Activated naive CD4-positive, alpha-beta T cell treated with anti-CD3 and anti-CD28 coated beads, Interleukin-2, amount 50 U/mL, for 72 hours (primary cell): Measurements from ENCODE around the gene LGR5. TPM values are rescaled to one million over a fixed set of nuclear protein-coding genes. Genes with fewer than 3 reads are reported as not detected.

Experiments used
- ATAC-seq, 2 donors: fragments of 150-1000 bp; cut with Tn5 transposase; 2 replicates each; pipeline ENCODE4 v1.10.0; 2021; ENCODE audit warnings: mild to moderate bottlenecking in 2 of 2, moderate library complexity in 2 of 2
- DNase-seq, 2 donors: peaks; one replicate each; pipeline ENCODE4 v3.0.0; 2021 to 2022; ENCODE audit warnings: low spot score in 2 of 2
- H3K27ac Mint-ChIP-seq, 2 donors: one replicate each; pipeline ENCODE4 v1.8.0; 2022; ENCODE audit warnings: mild to moderate bottlenecking in 2 of 2, mixed read lengths in 2 of 2
- H3K36me3 Mint-ChIP-seq, 2 donors: one replicate each; pipeline ENCODE4 v1.8.0; 2022; ENCODE audit warnings: mixed read lengths in 2 of 2
- H3K9me3 Mint-ChIP-seq, 2 donors: one replicate each; pipeline ENCODE4 v1.8.0; 2022; ENCODE audit warnings: mixed read lengths in 2 of 2
- total RNA-seq, 2 donors: library from RNA; stranded (reverse); gene quantifications; one replicate each; pipeline ENCODE4 v1.2.3, GENCODE V29; 2022

The LGR5 gene
- total RNA-seq, 2 donors from 2014 or later = not detected

DNA sequence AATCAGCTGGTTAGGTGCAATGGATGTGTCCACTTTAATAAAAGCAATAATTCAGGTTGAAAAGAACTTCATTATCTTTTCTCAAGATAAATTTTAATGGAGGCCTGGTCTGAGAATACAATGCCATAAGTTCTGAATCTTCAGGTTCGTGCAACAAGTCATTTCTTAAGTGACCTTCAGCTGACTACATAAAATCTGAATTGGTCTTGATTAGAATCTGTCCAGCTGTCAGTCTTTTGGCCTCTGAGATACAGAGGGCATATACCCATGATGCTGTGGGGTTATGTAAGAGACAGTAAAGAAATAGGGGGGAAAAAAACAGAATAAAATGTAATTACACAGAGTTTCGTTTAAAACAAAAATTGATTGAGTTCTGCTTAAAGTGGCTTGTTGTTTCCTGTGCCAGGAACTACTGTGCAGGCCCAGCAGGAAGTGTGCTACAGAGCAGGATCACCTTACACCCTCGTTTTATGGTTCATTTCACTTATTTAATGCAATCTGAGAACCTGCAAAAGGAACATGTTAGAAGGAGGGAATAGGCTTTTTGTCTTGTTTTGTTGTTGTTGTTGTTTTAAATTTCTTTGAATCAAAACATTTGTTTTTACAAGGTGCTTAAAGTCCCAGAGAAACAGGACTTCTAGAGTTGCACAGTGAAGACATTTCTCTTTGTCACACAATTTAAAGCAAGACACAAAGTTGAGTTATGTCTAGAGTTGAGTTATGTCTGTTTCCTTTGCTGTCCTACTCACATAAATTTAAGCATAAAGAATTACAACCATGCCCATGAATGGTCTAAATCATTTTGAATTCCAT, 64.2 kb downstream of the LGR5 start:
- H3K27ac Mint-ChIP-seq = peak overlapping the region in 1 of 2 donors; percentile 58
- no peak for DNase-seq

DNA sequence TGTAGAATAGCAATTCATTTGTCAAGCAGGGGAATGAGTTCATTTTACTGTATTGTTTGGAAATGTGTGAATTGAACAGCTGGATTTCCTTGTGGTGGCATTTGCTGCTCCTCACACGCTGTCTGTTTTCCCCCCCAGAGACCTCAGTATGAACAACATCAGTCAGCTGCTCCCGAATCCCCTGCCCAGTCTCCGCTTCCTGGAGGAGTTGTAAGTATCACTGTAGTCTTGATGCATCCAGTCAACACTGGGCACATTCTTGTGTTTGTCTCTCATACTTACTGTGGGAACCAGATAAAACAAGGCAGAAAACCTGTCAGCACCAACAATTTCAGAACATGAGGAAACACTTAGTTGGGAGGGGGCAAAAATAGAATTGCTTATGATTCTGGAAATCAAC, 64.9 kb downstream of the LGR5 start:
- ATAC-seq (no peak), DNase-seq (no peak)
- no peaks in the 10 kb centered on the region for H3K36me3 Mint-ChIP-seq
- no peak overlapping the region for H3K27ac Mint-ChIP-seq
- no peaks in the 10 kb centered on the region for H3K9me3 Mint-ChIP-seq

More for the DNA sequence above, 64.2 kb downstream of the LGR5 start:
- no peak for ATAC-seq
- Mint-ChIP-seq H3K9me3 (no peaks in the 10 kb centered on the region), H3K36me3 (no peaks in the 10 kb centered on the region)

DNA sequence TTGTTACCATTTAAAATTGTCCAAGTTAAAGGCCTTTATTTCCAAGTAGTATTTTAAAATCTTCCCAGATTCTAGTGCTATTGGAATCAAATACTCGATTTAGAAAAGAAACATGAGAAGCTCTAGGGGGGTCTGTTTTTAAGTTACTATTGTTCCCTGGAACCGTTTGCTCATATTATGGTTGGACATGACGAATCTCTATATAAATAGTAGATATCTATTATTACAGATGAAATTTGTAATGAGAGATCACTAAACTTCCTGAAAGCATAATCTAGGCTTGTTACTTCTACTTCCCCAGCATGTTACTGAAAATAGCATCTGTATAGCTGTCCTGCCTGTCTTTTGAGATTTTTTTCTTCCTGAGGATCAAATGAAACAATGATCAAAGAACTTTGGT, 70.1 kb downstream of the LGR5 start:
- Mint-ChIP-seq H3K9me3 (no peaks in the 10 kb centered on the region), H3K36me3 (no peaks in the 10 kb centered on the region), H3K27ac (no peak overlapping the region)
- no peak for DNase-seq
- no peak for ATAC-seq

DNA sequence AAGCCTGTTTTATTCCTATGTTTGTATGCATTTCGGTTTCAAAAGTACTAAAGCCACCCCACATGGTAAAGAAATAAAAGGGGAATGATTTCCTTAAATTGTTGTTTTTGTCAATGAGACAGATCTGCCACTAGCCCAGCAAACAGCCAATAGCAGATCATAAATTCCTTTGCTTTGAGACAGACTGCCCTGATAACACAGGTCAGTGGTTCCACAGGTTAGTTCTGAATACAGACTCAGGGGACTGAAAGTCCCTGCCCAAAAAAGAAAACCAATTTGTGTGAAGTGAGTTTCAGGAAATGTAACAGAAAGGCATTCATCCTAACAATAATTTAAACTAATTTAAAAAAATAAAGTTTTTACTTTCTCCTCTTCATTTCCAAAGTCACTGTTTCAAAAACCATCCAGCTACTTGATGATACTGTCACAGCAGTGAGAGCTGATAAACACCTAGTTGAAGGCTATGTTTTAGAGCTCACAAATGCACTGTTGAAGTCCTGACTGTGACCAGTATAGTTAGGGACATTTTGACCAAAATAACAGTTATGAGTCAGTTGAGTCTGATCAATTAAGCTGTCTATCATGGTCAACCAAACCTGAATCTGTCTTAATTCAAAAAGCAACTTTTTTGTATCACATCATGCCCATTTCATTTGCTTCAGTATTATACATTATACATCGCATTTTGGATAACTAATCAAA, 77.7 kb downstream of the LGR5 start:
- no peak overlapping the region for H3K27ac Mint-ChIP-seq
- no peaks in the 10 kb centered on the region for H3K36me3 Mint-ChIP-seq
- H3K9me3 Mint-ChIP-seq = no peaks in the 10 kb centered on the region
- no peak for ATAC-seq
- no peak for DNase-seq

DNA sequence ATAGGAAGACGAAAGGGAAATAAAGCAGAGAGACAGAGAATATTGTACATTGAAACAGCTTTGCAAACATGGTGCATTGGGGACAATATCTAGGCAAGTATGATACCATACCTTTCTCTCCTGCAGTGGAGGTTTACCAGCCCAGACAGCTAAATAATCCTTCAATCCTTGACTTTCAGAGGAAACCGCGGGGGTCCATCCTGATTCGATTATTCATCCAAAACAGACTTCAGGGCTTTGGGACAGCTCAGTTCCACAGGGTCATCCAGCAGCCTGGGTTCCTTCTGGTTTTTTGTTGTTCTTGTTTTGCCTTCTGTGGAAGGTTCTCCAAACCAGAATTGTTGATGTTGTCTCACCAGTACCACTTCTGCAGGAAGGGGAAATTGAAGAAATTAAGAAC, 81.5 kb downstream of the LGR5 start:
- Mint-ChIP-seq H3K27ac (no peak overlapping the region), H3K36me3 (no peaks in the 10 kb centered on the region), H3K9me3 (no peaks in the 10 kb centered on the region)
- no peak for DNase-seq
- ATAC-seq = no peak

DNA sequence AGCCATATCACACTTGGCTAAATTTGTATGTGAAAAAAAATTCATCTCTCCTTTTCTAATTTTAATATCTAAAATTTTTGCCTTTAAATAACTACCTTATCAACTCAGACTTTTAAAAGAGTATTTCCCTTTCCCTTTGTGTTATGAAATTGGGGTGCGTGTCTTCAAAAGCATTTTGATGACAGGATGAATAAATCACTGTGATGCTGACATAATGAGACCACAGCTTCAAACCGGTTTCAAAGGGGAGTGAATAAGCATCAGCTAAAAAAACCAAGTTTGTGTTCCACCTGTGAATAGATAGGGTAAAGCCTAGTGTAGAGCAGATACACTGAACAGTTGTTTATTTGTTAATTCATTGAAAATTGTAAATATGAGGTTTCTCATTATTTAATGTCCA, 85.0 kb downstream of the LGR5 start:
- no peak for DNase-seq
- H3K9me3 Mint-ChIP-seq = no peaks in the 10 kb centered on the region
- H3K27ac Mint-ChIP-seq = no peak overlapping the region
- no peak for ATAC-seq
- H3K36me3 Mint-ChIP-seq = no peaks in the 10 kb centered on the region

DNA sequence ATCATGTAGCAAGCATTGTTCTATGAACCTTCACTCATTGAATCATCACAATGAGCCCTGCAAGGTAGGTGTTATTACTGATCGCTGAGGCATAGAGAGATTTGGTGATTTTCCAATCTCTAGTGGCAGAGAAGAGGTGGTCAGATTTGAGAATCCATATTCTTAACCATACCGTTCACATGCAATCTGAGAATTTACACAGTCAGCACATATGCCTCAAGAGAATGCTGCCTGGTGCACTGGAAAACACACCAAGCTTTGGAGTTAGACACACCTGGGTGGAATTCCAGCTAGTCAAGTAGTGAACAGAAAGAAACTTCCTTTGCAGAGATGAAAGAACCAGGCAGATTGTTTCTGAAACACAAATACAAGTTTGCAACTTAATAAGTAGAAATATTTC, 94.1 kb downstream of the LGR5 start:
- no peaks in the 10 kb centered on the region for H3K9me3 Mint-ChIP-seq
- no peak for ATAC-seq
- no peaks in the 10 kb centered on the region for H3K36me3 Mint-ChIP-seq
- no peak overlapping the region for H3K27ac Mint-ChIP-seq
- DNase-seq = no peak

DNA sequence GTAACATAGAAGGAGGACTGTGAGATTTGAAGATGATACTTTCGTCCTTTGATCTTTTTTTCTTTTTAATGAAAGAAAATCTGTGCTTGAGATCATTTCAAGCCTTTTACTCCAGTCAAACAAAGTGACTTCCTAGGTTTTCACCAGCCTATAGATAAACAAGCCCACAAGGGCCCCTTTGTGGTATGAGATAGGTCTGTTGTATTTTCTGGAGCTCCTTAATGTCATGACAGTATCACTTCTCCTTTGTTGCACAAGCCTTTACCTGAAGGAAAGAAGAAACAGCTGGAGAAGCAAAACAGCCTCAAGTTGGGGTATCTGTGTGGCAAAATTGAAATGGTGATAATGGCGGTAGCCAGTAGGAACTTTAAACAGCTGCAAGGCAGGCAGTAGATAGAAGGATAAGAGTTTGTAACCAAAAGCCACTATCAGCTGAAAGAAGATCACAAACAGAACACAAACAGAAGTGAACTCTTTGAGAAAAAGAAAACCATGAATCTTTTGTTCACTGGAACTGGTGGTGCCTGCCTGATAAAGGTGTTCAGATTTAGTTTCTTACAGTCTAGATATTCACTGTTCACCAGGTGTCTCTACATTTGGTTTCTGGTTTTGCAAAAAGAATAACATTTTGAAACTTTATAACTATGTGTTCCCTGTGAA, 96.8 kb downstream of the LGR5 start:
- H3K36me3 Mint-ChIP-seq = no peaks in the 10 kb centered on the region
- no peak overlapping the region for H3K27ac Mint-ChIP-seq
- no peak for ATAC-seq
- no peak for DNase-seq
- no peaks in the 10 kb centered on the region for H3K9me3 Mint-ChIP-seq

DNA sequence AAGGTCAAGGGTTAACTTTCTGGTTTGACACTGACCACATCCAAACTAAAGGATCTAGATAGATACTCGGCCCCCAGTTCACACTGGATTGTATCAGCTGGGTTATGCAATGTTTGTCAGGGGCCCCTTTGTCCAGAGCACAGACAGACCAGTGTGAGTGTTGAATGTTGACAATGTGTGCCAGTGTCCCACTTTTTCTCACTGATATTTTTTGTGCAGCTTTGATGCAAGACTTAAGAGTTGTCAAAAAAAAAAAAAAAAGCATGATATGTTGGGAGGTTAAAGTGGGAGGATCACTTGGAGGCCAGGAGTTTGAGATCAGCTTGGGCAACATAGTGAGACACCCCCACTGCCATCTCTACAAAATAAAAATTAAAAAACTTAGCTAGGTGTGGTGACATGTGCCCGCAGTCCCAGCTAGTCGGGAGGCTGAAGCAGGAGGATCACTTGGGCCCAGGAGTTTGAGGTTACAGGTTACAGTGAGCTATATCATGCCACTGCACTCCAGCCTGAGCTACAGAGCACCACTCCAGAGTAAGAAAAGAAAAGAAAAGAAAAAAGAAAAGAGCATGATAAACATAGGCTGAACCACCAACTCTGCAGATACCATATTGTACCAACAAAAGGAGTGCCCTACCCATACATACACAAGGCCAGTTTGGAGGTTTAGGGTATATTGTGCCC, 97.5 kb downstream of the LGR5 start:
- Mint-ChIP-seq H3K27ac (no peak overlapping the region), H3K9me3 (no peaks in the 10 kb centered on the region), H3K36me3 (no peaks in the 10 kb centered on the region)
- DNase-seq (no peak), ATAC-seq (no peak)

DNA sequence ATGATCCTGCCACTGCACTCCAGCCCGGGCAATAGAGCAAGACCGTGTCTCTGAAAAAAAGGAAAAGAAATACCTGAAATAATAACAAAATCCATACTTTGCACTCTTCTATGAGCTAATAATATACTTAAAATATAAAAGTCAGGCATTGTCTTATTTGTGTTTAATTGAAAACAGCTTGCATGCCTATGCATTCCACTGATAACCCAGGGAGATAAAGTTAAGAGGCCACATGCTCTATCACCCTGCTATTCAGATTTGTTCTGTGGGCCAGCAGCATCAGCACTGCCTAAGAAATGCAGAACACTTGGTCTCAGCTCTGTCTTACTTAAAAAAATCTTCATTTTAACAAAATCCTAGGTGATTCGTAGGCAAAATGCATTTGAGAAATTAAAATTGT, 99.2 kb downstream of the LGR5 start:
- Mint-ChIP-seq H3K36me3 (no peaks in the 10 kb centered on the region), H3K9me3 (no peaks in the 10 kb centered on the region), H3K27ac (no peak overlapping the region)
- no peak for DNase-seq
- ATAC-seq = no peak

DNA sequence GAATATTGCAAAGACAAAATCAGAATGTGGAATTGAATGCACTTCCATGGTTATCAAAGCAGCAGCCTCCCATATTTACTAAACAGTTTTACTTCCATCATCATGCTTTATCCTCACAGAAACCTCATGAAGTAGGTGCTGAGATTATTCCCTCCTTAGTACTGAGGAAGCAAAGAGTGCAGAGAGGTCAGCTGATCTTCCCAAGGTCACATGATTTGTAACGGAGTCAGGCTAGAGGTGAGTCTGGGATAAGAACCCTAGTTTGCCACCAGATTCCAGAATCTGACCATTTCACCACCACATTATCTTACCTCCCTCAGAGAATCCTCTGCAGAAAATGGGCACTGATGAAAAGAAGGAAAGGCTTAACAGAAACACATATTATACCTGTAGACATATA, 102.0 kb downstream of the LGR5 start:
- no peak for ATAC-seq

DNA sequence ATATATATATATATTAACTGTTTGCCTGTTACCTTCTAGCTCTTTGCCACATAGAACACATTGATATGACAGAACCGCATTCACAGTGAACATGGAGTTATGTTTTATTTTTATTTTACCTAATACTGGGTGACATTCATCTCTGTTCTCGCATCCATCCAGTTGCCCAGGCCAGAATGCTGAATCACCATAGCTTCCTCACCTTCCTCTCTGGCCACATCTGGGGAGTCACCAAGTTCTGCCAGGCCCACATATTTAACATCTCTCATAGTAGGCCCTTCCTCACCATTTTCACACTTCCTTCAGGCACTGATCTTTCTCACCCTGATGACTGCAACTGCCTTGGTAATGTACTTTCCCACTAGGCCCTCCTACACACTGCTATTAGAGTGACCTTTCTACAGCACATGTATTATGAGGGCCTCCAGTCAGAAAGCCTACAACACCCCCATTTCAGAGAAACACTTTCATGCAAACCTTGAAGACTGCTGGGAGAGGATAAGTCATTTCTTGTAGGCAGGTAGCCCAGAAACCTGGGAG, 106.8 kb downstream of the LGR5 start:
- no peak for DNase-seq
- Mint-ChIP-seq H3K9me3 (no peaks in the 10 kb centered on the region), H3K36me3 (no peaks in the 10 kb centered on the region), H3K27ac (peak overlapping the region in 1 of 2 donors; percentile 6)
- peak in 1 of 2 donors; percentile 64 for ATAC-seq

More for the DNA sequence above, 102.0 kb downstream of the LGR5 start:
- no peak for DNase-seq
- Mint-ChIP-seq H3K9me3 (no peaks in the 10 kb centered on the region), H3K36me3 (no peaks in the 10 kb centered on the region), H3K27ac (no peak overlapping the region)

DNA sequence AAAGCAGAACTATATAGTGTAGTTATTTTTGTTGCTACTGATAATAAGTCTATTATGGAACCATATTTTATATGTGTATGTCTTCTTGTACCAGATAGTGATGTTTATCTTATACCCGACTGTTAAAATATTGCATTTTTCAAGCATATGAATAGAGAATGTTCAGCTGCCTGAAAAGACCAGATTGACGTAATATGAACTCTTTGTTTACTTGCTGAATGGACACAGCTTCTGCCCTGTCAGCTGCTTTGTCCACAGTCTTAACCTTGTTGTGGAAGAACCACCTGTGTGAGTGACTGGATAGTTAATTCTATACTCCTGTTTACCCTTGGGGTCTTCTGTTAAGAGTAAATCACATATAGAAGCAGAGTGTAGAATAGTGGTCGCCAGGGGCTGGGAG, 109.3 kb downstream of the LGR5 start:
- H3K36me3 Mint-ChIP-seq = no peaks in the 10 kb centered on the region
- H3K27ac Mint-ChIP-seq = no peak overlapping the region
- no peaks in the 10 kb centered on the region for H3K9me3 Mint-ChIP-seq
- DNase-seq (no peak), ATAC-seq (no peak)

DNA sequence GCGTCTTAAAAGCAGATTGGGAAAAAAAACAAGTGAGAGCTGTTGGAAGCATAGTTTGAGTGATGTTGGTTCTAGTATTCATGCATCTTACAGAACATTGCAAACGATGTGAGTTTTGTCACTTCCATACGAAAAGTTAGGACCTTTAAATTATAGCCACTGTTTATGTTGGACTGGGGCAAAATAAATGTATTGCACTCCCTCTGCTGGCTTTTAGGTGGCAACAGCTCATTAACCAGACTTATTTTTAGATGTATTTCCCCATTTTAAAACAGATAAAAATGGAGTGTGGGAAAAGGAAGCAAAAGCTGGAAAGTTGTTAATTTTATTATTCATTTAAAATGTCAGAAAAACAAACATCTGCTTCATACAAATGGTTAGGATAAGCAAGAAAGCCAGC, 111.9 kb downstream of the LGR5 start:
- DNase-seq (no peak), ATAC-seq (no peak)
- H3K9me3 Mint-ChIP-seq = no peaks in the 10 kb centered on the region
- no peaks in the 10 kb centered on the region for H3K36me3 Mint-ChIP-seq
- no peak overlapping the region for H3K27ac Mint-ChIP-seq

DNA sequence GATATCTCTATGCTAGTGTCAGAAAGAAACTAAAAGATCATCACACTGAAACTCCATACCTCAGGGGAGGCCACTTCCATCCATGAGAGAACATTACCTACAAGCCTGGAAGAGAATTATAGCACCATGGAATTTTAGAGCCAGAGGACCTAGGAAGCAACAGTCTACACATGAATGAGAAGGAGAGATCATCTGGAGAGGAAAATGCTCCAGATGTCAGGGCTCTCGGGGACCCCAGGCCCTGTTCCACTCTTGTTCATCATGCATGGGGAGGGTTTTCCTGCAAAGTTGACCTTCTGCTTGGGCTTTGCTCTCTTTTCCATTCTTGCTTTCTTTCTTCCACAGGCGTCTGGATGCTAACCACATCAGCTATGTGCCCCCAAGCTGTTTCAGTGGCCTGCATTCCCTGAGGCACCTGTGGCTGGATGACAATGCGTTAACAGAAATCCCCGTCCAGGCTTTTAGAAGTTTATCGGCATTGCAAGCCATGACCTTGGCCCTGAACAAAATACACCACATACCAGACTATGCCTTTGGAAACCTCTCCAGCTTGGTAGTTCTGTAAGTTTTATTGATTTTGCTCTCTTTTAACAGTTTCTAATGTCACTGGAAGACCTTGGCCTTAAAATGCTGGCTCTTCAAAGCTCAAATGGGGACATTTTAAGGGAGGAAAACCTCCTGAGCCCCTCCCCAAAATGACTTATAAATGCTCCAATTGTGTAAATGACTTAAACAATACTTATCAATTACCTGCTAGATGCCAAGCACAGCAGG, 113.3 kb downstream of the LGR5 start:
- H3K27ac Mint-ChIP-seq = no peak overlapping the region
- no peak for ATAC-seq
- no peaks in the 10 kb centered on the region for H3K9me3 Mint-ChIP-seq
- no peak for DNase-seq
- H3K36me3 Mint-ChIP-seq = no peaks in the 10 kb centered on the region

DNA sequence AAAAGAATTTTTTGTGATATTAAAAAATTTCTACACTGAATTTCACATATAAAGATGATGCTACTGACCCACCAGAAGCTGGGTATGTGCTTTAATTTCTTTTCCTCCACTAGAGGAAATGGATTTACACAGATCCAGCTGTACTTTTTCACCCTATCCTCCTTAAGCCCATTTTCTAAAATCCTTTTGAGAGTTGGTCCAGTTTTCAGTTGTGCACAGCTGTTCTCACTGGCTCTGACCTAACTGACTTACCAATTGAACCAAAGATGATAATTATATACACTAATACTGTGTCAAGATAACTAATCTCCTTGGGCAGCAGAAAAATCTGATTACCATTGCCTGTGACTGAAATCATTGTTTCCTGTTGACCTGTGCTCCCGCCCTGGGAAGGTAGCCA, 115.6 kb downstream of the LGR5 start:
- DNase-seq (no peak), ATAC-seq (no peak)
- H3K27ac Mint-ChIP-seq = no peak overlapping the region
- H3K9me3 Mint-ChIP-seq = no peaks in the 10 kb centered on the region
- no peaks in the 10 kb centered on the region for H3K36me3 Mint-ChIP-seq
